Measurements from ENCODE around the gene TPST1.
A peak's percentile ranks its signal among the peaks of the same experiment; 100 is the strongest.
"Not testable (repeated sequence)": the region's sequence is repeated elsewhere in the genome, so short reads cannot be mapped to it uniquely, and the experiment has no call there.

TPST1 gene

DNA sequence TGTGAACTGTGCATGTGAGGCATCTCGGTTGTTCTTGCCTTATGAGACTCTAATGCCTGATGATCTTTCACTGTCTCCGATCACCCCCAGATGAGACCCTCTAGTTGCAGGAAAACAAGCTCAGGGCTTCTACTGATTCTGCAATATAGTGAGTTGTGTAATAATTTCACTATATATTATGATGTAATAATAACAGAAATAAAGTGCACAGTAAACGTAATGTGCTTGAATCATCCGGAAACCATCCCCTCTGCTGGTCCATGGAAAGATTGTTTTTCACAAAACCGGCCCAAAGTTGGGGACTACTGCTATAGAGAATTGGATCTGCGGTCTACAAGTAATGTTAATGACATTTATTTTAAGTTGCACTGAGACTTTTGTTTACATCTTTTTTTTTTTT lies 126.7 kb downstream of the TPST1 start:
- no peak for DNase-seq (ENCODE audit: low spot score)

DNA sequence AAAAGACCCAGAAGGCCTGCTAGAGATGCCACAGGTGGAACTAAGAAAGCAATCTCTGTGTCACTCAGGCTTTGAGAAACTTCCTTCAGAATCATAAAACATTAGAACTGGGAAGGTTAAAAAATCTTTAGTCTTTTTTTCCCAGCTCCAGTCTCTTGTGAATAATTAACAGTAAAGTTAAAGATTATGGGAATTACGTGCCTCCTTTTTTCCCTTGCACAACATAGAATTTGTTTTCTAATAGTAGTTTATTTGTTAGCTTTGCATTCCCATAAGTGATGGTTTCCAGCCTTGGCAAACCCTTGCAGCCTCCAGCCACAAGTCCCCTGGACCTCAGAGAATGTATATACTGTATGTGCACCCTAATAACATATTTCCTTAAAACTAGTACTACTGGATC lies 128.3 kb downstream of the TPST1 start:
- DNase-seq (ENCODE audit: low spot score), result no peak

DNA sequence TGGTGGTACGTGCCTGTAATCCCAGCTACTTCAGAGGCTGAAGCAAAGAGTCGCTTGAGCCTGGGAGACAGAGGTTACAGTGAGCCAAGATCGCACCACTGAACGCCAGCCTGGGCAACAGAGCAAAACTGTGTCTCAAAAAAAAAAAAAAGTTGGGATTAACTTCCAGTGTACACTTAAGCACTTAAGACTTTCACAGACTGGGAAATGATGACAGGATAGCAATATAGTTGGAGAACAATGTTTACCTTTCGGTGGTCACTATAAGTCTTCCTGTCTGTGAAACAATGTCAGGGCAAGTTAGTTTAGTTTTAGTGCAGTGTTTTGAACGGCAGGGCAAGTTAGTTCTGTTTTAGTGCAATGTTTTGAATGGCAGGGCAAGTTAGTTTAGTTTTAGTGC lies 130.2 kb downstream of the TPST1 start:
- no peak for DNase-seq (ENCODE audit: low spot score)

DNA sequence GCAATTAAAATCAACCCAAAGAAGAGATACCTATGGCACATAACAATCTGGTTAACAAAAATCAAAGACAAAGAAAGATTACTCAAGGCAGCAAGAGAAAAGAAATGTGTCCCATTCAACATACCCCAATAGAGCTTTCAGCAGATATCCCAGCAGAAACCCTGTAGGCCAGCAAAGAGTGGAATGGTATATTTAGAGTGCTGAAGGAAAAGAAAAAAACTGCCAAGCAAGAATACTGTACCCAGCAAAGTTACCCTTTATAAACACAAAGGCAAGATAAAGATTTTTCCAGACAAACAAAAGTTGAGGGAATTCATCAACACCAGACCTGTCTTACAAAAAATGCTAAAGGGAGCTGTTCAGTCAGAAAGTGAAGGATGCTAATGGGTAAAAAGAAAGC lies 131.6 kb downstream of the TPST1 start:
- DNase-seq (ENCODE audit: low spot score), result no peak

DNA sequence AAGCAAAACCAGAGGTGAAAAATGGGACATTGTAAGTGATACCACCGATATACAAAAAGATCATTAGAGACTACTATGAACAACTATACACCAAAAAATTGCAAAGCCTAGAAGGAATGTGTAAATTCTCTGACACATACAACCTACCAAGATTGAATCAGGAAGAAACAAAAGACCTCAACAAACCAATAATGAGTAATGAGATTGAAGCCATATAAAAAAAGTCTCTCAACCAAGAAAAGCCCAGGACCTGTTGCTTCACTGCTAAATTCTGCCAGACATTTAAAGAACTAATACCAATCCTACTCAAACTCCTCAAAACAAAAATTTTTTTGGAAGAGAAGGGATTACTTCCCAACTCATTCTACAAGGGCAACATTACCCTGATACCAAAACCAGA lies 134.0 kb downstream of the TPST1 start:
- DNase-seq (ENCODE audit: low spot score), result no peak

DNA sequence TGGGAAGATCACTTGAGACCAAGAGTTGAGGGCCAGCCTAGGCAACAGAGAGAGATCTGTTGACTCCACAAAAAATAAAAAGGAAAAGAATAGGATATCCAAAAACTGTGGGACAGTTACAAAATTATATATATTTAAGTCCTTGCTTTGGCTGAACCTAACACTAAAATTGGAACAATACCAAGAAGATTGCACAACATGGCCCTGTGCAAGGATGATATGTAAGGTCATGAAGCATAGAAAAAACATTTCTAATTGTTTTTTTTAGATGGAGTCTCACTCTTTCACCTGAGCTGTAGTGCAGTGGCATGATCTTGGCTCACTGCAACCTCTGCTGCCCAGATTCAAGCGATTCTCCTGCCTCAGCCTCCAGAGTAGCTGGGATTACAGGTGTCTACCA lies 139.0 kb downstream of the TPST1 start:
- no peak for DNase-seq (ENCODE audit: low spot score)

DNA sequence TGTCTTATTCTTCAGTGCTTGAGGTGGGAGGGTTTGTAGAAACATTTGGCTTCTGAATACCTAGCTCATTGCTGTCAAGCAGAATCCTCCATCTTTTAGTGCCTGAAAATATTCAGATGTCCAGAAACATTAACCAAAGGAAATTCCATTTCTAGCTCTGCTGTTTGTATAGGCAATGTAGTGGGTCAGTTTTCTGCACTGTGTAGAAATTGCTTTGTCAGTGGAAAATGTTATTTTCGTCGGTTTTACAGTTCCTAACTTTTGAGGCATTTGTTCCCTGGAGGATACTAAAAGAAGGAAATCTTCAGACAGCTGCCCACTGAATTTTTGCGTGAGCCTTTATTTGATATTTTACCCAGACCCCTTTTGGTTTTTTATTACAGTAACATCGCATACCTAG lies 143.4 kb downstream of the TPST1 start:
- no peak for DNase-seq (ENCODE audit: low spot score)

DNA sequence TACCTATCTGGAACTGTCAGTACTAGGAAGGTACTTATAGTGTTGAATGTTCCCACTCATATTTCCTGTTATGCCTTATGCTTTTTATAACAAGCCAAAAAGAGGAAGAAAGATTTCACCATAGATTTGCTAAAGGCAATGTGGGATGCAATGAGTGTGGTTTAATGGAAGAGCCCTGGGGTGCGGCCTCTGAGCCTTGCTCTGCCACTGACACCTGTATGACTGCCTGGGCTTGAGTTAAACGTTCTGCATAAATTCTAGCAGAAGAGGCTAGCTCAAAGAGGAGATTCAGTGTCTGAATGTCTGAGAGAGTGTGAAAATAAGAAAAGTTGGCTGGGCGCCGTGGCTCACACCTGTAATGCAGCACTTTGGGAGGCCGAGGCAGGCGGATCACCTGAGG lies 143.8 kb downstream of the TPST1 start:
- DNase-seq (ENCODE audit: low spot score), result no peak

DNA sequence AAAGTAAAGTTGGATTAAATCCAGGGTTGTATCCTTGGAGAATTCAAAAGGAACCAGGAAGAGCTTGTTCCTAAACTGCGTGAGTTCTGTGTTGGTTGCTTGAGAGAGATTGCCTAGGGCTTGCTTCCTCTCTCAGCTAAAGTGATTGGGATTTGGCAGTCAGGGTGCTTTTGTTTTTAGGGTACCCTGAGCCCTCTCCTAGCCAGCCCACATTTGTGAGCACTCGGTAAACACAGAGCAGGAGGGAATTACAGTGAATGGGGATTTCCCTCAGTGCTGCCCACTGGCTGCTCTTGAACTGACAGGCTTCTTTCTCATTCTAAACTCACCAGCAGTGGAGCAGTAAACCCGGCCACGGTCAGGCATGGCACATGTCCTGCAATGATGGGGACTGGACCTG lies 146.9 kb downstream of the TPST1 start:
- DNase-seq (ENCODE audit: low spot score), result peak; percentile 78

DNA sequence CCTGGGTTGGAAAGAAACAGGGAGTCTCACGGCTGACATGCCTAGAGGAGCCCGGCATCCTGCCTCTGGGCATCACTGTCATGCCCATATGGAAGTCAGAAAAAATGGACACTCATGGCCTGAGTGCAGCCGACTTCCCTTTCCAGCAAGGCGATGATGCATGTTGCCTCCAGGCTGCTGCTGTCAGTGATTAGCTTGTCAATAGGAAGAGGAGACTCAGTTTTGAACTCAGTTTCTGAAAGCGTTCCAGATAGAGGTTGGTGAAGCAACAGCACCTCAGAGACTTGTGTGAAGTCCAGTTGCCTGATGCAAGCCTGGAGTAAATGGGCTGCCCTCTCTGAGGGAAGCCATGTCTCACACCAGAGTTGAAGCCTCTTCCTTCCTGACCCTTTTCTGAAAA lies 148.4 kb downstream of the TPST1 start:
- DNase-seq (ENCODE audit: low spot score), result no peak

DNA sequence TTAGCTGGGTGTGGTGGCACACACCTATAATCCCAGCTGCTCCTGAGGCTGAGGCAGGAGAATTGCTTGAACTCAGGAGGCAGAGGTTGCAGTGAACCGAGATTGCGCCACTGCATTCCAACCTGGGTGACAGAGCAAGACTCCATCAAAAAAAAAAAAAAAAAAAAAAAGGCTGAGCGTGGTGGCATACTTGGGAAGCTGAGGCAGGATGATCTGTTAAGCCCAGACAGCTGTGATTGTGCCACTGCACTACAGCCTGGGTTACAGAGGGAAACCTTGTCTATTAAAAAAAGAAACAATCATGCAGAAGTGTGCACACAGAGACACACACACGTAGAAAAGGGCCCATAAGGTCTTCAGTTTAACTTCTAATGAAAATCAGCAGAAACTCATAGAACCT lies 150.6 kb downstream of the TPST1 start:
- no peak for DNase-seq (ENCODE audit: low spot score)

DNA sequence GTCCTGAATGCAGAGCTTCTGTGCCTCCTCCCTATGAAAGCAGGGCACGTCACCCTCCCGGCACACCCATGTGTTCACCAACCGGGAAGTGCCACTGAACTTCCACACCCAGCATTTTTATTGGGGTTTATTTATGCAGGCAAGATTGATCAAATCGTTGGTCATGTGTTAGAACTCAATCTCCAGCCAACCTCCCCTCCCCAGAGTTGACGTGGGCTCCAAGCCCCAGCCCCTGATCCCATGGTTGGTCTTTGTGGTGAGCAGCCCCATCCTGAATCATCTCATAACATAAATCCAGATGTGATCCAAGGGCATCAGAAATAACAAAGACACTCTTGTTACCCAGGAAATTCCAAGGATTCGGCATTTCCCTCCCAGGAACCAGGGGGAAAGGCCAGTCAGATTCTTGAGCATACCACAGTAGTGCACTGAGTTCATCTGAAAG lies 151.2 kb downstream of the TPST1 start:
- DNase-seq (ENCODE audit: low spot score), result peak; percentile 99

DNA sequence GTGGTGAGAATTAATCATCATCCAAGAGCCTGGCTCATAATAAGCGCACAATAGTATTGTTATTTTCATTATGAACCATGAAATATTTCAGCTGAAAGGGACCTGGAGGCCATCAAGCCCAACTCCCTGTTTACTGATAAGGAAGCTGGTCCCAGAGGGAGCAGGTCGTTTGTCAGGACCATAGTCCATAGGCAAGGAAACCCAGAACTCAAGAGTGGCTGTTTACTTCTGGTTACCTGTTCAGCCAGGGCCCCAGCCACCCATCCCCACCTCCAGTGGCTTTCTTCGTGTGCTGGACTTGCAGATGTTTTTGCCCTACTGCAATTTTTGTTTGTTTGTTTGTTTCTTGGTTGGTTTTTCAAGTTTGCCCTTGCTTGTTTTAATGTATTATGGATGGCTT lies 152.0 kb downstream of the TPST1 start:
- no peak for DNase-seq (ENCODE audit: low spot score)

DNA sequence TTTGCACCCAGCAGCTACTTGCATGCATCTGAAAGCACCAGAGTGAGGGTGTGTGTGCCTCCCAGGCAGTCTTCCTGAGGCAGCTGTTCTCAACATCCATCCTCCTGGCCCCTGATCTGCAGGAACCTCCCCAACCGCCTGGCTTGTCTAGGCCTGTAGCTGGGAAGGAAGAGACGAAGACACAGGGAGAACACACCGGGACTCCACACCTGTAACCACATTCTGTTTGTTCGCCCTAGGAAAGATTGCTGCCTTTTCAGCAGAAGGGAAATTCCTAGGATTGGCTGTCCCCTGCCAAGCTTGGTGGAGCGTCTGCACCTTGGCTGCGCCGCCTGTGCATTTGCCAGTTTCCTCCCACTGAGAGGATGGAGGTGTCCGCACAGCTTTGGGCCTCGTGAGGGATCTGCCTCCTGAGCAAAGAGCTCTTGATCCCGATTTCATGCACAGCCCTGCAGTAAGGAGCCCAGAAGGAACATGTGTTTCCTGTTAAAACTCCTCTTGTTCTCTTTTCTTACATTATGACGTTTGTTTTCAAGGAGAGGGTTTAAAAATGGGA lies 154.6 kb downstream of the TPST1 start:
- no peak for DNase-seq (ENCODE audit: low spot score)

DNA sequence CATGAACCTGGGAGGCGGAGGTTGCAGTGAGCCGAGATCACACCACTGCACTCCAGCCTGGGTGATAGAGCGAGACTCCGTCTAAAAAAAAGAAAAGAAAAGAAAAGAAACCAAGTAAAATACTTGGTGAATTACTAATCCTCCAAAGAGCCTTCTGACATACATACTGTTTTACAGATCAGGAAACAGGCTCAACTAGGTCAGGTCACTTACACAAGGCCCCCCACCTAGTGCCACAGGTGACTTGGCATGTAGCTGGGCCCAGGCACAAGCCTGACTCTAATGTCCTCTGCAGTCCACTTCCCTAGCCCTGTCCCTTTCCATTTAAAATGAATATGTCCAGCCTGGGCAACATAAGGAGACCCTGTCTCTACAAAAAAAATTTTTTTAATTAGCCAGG lies 157.0 kb downstream of the TPST1 start:
- DNase-seq (ENCODE audit: low spot score), result no peak

DNA sequence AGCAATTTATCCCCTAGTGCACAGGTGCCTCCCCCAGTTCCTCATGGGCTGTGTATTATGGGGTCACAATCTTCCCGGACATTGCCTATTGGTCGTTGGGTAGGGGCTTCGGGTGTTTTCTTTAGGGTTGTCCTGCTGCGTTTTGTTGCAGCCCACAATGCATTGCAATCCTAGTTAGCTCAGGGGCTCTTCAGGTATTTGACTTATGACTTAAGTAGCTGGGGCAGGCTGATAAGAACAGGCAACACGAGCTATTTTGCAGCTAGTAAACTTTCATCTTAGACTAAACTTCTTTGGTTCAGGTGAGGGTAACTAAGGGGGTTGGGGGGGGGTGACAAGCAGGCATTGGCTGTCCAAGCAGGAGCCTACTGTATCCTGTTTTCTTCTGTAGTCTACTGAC lies 158.5 kb downstream of the TPST1 start:
- DNase-seq (ENCODE audit: low spot score), result no peak

DNA sequence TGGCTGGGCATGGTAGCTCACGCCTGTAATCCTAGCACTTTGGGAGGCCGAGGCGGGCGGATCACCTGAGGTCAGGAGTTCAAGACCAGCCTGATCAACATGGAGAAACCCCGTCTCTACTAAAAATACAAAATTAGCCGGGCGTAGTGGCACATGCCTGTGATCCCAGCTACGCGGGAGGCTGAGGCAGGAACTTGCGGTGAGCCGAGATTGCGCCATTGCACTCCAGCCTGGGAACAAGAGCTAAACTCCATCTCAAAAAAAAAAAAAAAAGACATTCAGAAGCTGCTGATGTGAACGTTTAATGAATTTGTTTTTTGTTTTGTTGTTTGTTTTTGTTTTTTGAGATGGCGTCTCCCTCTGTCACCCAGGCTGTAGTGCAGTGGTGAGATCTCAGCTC lies 159.9 kb downstream of the TPST1 start:
- DNase-seq (ENCODE audit: low spot score), result not testable (repeated sequence)

DNA sequence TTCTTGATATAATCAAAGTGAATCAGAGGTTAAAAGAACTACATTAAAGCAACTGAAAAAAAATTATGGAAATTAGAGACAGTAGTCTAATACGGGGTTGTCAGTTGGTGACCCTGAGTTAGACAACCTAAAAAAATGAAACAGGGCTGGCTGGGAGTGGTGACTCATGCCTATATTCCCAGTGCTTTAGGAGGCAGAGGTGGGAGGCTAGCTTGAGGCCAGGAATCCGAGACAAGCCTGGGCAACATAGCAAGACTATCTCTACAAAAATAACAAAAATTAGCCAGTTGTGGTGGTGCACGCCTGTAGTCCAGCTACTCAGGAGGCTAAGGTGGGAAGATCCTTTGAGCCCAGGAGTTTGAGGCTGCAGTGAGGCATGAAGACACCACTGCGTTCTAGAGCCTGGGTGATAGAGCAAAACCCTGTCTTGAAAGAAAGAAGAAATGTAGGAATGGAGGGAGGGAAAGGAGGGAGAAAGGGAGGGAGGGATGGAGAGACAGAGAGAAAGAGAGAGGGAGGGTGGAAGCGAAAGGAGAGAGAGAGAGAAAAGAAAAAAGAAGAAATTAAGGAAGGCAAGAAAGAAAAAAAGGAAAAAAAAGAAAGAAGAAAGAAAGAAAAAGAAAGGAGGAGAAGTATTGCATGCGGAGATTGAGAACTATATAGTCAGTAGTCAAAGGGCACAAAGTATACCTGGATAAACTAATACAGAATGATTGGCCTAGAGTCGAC lies 166.1 kb downstream of the TPST1 start:
- no peak for DNase-seq (ENCODE audit: low spot score)

DNA sequence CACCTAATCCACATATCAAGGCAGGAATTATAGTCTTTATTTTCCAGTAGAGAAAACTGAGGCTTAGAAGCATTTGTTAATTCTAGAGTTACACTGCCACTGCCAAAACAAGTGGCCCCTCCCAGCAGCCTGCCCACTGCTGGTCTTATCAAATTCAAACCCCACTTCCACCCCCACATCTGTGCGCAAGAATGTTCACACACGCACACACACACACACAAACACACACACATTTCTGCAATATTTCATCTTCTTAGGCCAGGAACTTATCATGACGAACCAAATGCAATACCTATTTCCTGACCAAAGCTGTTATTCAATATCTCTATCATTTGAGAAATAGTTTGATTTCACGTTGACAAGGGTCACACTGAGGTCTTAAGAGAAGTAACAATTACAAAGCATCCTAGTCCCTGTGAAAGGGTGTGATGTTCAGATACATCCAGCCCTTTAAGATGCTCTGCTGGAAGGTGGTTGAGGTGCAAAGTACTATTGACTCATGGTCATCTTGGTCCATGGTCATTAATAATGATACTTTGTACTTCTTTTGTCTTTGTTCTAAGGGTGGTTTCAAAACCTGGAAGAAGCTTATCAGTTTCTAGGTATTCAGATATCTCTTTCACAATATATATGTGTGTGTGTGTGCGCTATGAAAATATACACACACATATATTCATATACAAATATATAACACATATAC lies 169.2 kb downstream of the TPST1 start:
- not testable (repeated sequence) for DNase-seq (ENCODE audit: low spot score)

DNA sequence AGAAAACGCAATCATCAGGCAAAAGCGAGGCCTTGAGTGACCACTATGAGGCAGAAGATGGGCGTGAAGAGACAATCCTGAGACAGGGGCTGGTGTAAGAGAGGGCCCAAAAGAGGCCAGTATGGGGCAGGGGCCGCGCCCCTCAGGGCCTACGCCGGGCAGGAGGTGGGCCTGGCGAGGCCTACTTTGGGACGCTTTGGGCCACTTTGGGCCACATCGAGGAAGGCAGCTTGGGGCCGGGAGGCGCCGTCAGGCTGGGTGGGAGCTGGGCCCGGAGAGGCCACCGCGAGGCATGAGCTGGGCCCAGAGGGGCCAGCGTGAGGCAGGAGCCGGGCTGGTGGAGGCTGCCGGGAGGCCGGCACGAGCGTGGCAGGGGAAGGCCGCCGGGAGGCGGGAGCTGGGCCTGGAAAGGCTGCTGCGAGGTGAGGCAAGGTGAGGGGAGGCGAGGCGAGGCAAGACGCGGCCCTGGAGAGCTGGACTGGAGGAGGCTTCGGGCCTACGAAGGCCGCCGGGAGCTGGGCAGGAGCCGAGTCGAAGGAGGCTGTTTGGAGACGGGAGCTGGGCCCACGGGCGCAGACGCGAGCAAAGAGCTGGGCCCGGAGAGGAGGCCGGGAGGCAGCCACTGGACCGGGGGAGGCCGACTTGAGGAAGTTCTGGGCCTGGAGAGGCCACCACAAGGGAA lies 171.3 kb downstream of the TPST1 start:
- no peak for DNase-seq (ENCODE audit: low spot score)

DNA sequence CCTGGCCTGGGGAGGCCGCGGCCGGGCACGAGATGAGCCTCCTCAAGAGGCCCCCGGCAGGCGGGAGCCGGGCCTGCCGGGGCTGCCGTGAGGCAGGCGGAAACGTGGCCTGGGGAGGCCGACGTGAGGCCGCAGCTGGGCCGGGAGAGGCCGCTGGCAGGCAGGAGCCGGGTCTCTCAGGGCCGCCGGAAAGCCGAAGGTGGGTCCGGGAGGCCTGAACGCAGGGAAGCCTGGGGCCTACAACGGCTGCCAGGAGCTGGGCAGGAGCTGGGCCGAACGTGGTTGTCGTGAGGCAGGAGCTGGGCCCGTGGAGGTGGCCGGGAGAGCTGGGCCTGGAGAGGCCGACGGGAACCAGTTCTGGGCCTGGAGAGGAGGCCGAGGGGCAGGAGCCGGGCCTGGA lies 171.9 kb downstream of the TPST1 start:
- no peak for DNase-seq (ENCODE audit: low spot score)

DNA sequence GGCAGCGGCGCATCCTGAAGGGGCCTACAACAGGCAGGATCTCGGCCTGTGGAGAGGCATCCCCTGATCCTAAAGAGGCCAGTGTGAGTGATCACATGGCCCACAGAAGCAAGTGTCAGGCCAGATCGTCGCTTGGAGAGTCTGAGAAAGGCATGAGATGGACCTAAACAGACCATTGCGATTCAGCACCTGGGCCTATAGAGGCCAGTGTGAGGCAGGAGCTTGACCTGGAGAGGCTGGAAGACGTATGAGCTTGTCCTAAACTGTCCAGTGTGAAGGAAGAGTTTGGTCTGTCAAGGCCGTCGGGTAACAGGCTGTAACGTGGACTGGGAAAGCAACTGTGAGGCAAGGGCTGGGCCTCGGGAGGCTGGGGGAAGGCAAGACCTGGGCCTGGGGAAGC lies 172.6 kb downstream of the TPST1 start:
- DNase-seq (ENCODE audit: low spot score), result no peak

DNA sequence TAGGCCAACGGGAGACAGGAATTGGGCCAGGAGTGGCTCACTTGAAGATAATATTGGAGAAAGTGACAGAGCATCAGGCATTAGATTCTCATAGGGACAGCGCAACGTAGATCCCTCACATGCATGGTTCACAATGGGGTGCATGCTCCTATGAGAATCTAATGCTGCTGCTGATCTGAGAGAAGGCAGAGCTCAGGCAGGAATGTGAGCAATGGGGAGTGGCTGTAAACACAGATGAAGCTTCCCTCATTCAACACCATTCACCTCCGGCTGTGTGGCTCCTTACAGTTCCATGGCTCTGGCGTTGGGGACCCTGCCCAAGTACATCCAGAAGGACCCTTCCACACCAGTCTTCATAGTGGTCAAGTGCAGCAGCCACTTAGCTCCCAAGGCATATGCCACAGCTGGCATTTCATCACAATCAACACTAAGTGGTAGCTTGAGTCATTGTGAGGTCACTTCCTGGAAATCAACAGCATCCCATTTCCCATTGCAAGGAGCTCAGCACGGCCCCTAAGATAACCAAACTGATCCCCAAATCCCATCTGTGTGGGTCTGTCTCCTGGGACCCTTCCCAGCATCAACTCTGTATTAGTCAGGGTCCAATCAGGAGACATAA lies 174.5 kb downstream of the TPST1 start:
- DNase-seq (ENCODE audit: low spot score), result no peak

Data from COLO829 (cell line).